SK-N-SH (cell line): ENCODE data around the gene RAPGEF4.

Experiments used
- CTCF ChIP-seq: fragments of 200-600 bp; sonication (generic); IDR thresholded peaks from 2 replicates; pipeline ENCODE4 v1.6.1; 2017; ENCODE audit warnings: antibody characterized with exemption, mild to moderate bottlenecking, moderate library complexity
- EP300 ChIP-seq, 2 experiments: IDR thresholded peaks; 2 replicates each; pipeline versions ENCODE4 v1.4.0 to v1.6.1; 2012; ENCODE audit warnings: borderline replicate concordance in 1 of 2, low read depth in 1 of 2, low read length in 1 of 2
- FOXJ3 ChIP-seq: sonication (generic); formaldehyde crosslinking; IDR thresholded peaks from 2 replicates; pipeline ENCODE4 v1.5.1; 2020; ENCODE audit warnings: mild to moderate bottlenecking, missing genetic modification reagents
- POLR2AphosphoS5 ChIP-seq: IDR thresholded peaks from 2 replicates; pipeline ENCODE4 v1.6.1; 2012; ENCODE audit warnings: low read depth, low read length
- RFX5 ChIP-seq: IDR thresholded peaks from 2 replicates; pipeline ENCODE4 v1.6.1; 2012; ENCODE audit warnings: mild to moderate bottlenecking, improper control_type of control experiment, low read length
- TEAD4 ChIP-seq: IDR thresholded peaks from 2 replicates; pipeline ENCODE4 v1.4.0; 2012; ENCODE audit warnings: mild to moderate bottlenecking, borderline replicate concordance; ENCODE audit not compliant: insufficient read depth

- TF ChIP-seq POLR2AphosphoS5 (no peak), FOXJ3 (no peak), CTCF (no peak), RFX5 (no peak), EP300 (IDR thresholded peaks at IDR 0.05; ENCODE audit: borderline replicate concordance in 1 of 2, low read depth in 1 of 2, low read length in 1 of 2) (no peak), TEAD4 (no peak)
Observed at GRCh38 chr2:172900871-172901270, 165.2 kb downstream of the RAPGEF4 start.
